Skeletal muscle cell (primary cell): ENCODE measurements around the gene B4GALNT3.

Source experiments
- DNase-seq: peaks from one replicate; pipeline ENCODE4 v3.0.0-alpha.2; 2010; ENCODE audit warnings: low read depth
- H3K4me3 ChIP-seq: 2 replicates; pipeline ENCODE4 v1.5.1; 2011; ENCODE audit warnings: low read depth, mild to moderate bottlenecking, control low read depth, low read length, moderate library complexity

B4GALNT3 gene

GRCh38 chr12:503111-503761, 43.5 kb downstream of the B4GALNT3 start:
- no peak overlapping the region for H3K4me3 ChIP-seq
- DNase-seq: no peak

GRCh38 chr12:505221-505620, 45.5 kb downstream of the B4GALNT3 start:
- no peak overlapping the region for H3K4me3 ChIP-seq
- no peak for DNase-seq

- no peak for DNase-seq
These were observed 47.7 kb downstream of the B4GALNT3 start for GRCh38 chr12:507391-507796.

GRCh38 chr12:508145-508544, 48.4 kb downstream of the B4GALNT3 start:
- no peak overlapping the region for H3K4me3 ChIP-seq
- DNase-seq: no peak

More at GRCh38 chr12:507391-507796, 47.7 kb downstream of the B4GALNT3 start:
- H3K4me3 ChIP-seq: no peak overlapping the region

- no peak for DNase-seq
- H3K4me3 ChIP-seq: no peak overlapping the region
These were observed 49.1 kb downstream of the B4GALNT3 start for GRCh38 chr12:508795-509194.

GRCh38 chr12:509500-509899, 49.8 kb downstream of the B4GALNT3 start:
- no peak for DNase-seq
- H3K4me3 ChIP-seq: no peak overlapping the region

GRCh38 chr12:510071-510825, 50.5 kb downstream of the B4GALNT3 start:
- no peak overlapping the region for H3K4me3 ChIP-seq
- DNase-seq: no peak

- no peak overlapping the region for H3K4me3 ChIP-seq
- DNase-seq: no peak
These were observed 53.2 kb downstream of the B4GALNT3 start for GRCh38 chr12:512933-513332.

GRCh38 chr12:513446-513845, 53.7 kb downstream of the B4GALNT3 start:
- no peak overlapping the region for H3K4me3 ChIP-seq
- DNase-seq: no peak

- no peak for DNase-seq
- H3K4me3 ChIP-seq: no peak overlapping the region
These were observed 57.8 kb downstream of the B4GALNT3 start for GRCh38 chr12:517538-517937.

- DNase-seq: no peak
- H3K4me3 ChIP-seq: no peak overlapping the region
These were observed 60.4 kb downstream of the B4GALNT3 start for GRCh38 chr12:520119-520518.

- no peak overlapping the region for H3K4me3 ChIP-seq
- no peak for DNase-seq
These were observed 63.1 kb downstream of the B4GALNT3 start for GRCh38 chr12:522692-523378.

GRCh38 chr12:524167-524951, 64.6 kb downstream of the B4GALNT3 start:
- no peak overlapping the region for H3K4me3 ChIP-seq
- DNase-seq: no peak

GRCh38 chr12:526089-526488, 66.3 kb downstream of the B4GALNT3 start:
- no peak for DNase-seq
- no peak overlapping the region for H3K4me3 ChIP-seq

- H3K4me3 ChIP-seq: no peak overlapping the region
- DNase-seq: no peak
These were observed 67.5 kb downstream of the B4GALNT3 start for GRCh38 chr12:527241-527640.

- no peak for DNase-seq
- H3K4me3 ChIP-seq: no peak overlapping the region
These were observed 68.0 kb downstream of the B4GALNT3 start for GRCh38 chr12:527729-528128.

- no peak for DNase-seq
- no peak overlapping the region for H3K4me3 ChIP-seq
These were observed 70.6 kb downstream of the B4GALNT3 start for GRCh38 chr12:530308-530707.

- DNase-seq: no peak
- H3K4me3 ChIP-seq: no peak overlapping the region
These were observed 71.1 kb downstream of the B4GALNT3 start for GRCh38 chr12:530821-531220.

- DNase-seq: no peak
- H3K4me3 ChIP-seq: no peak overlapping the region
These were observed 72.3 kb downstream of the B4GALNT3 start for GRCh38 chr12:531951-532585.
